Measurements from ENCODE around the gene SMTNL2. TPM values are rescaled to one million over a fixed set of nuclear protein-coding genes. Genes with fewer than 3 reads are reported as not detected.

SMTNL2 gene
- total RNA-seq, 1 donor from 2014 or later, result 22.0 TPM

- H3K9me3 Mint-ChIP-seq (ENCODE audit: unreplicated experiment), result no peaks in the 10 kb centered on the region
- DNase-seq, result no peak
- TF ChIP-seq CTCF (IDR thresholded peaks at IDR 0.05; ENCODE audit: partially characterized antibody, unreplicated experiment), result no peak
- H3K36me3 Mint-ChIP-seq (ENCODE audit: unreplicated experiment), result no peaks in the 10 kb centered on the region
- H3K4me1 Mint-ChIP-seq (ENCODE audit: low read depth, unreplicated experiment), result peaks cover 3% of the 10 kb centered on the region
- H3K4me3 Mint-ChIP-seq (ENCODE audit: unreplicated experiment), result no peak overlapping the region
- H3K27ac Mint-ChIP-seq (ENCODE audit: unreplicated experiment), result no peak overlapping the region
- H3K27me3 Mint-ChIP-seq (ENCODE audit: unreplicated experiment), result no peaks in the 10 kb centered on the region
Measured at GRCh38 chr17:4545217-4545951, 38.9 kb upstream of the SMTNL2 start.

DNA sequence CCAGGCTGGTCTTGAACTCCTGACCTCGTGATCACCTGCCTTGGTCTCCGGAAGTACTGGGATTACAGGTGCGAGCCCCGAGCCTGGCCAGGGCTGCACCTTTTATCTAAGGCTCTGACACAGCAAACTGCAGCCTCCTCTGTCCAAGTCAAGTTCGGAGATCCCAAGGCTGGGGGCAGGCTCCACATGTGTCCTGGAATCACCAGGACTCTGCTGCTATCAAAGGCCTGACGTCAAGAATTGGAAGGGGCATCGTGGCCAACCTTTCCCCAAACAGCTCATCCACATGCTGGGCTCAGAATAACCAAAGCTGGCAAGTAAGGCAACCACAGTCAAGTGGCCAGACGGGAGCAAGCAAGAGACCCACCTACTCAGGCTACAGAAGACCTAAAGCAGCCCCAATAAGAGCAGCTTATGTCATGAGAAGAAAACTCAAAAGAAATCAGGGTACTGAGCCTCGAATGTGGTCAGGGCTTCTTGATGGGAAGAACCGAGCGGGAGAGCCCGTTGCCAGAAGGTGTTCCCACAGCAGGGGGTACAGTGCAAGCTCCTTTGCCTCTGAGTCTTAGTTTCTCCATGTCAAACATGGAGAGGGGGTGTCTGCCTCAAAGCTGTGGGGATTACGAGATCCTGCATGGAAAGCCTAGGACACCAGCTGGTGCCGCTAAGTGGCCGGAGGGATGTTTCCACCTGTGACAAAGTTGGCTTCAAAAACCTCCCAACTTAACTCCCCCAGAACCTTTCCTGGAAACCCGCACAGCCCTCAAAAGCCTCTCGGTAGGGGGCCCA, 37.0 kb upstream of the SMTNL2 start:
- H3K9me3 Mint-ChIP-seq (ENCODE audit: unreplicated experiment), result no peaks in the 10 kb centered on the region
- H3K36me3 Mint-ChIP-seq (ENCODE audit: unreplicated experiment), result no peaks in the 10 kb centered on the region
- TF ChIP-seq CTCF (IDR thresholded peaks at IDR 0.05; ENCODE audit: partially characterized antibody, unreplicated experiment), result no peak
- no peaks in the 10 kb centered on the region for H3K27me3 Mint-ChIP-seq (ENCODE audit: unreplicated experiment)
- peaks cover 3% of the 10 kb centered on the region for H3K4me1 Mint-ChIP-seq (ENCODE audit: low read depth, unreplicated experiment)
- no peak for DNase-seq
- H3K4me3 Mint-ChIP-seq (ENCODE audit: unreplicated experiment), result no peak overlapping the region
- no peak overlapping the region for H3K27ac Mint-ChIP-seq (ENCODE audit: unreplicated experiment)

- Mint-ChIP-seq H3K27ac (ENCODE audit: unreplicated experiment) (no peak overlapping the region), H3K36me3 (ENCODE audit: unreplicated experiment) (no peaks in the 10 kb centered on the region), H3K4me1 (ENCODE audit: low read depth, unreplicated experiment) (peaks cover 3% of the 10 kb centered on the region), H3K9me3 (ENCODE audit: unreplicated experiment) (no peaks in the 10 kb centered on the region), H3K4me3 (ENCODE audit: unreplicated experiment) (no peak overlapping the region), H3K27me3 (ENCODE audit: unreplicated experiment) (no peaks in the 10 kb centered on the region)
- no peak for TF ChIP-seq CTCF (IDR thresholded peaks at IDR 0.05; ENCODE audit: partially characterized antibody, unreplicated experiment)
- no peak for DNase-seq
Measured at GRCh38 chr17:4548061-4548461, 36.3 kb upstream of the SMTNL2 start.

- peaks cover 3% of the 10 kb centered on the region for H3K4me1 Mint-ChIP-seq (ENCODE audit: low read depth, unreplicated experiment)
- no peak overlapping the region for H3K4me3 Mint-ChIP-seq (ENCODE audit: unreplicated experiment)
- H3K36me3 Mint-ChIP-seq (ENCODE audit: unreplicated experiment), result no peaks in the 10 kb centered on the region
- no peaks in the 10 kb centered on the region for H3K9me3 Mint-ChIP-seq (ENCODE audit: unreplicated experiment)
- H3K27me3 Mint-ChIP-seq (ENCODE audit: unreplicated experiment), result no peaks in the 10 kb centered on the region
- TF ChIP-seq CTCF (IDR thresholded peaks at IDR 0.05; ENCODE audit: partially characterized antibody, unreplicated experiment), result no peak
- no peak for DNase-seq
- H3K27ac Mint-ChIP-seq (ENCODE audit: unreplicated experiment), result no peak overlapping the region
Measured at GRCh38 chr17:4548721-4549531, 35.4 kb upstream of the SMTNL2 start.
